ENCODE results near the gene AKT1.
"Not testable (repeated sequence)": the region's sequence is repeated elsewhere in the genome, so short reads cannot be mapped to it uniquely, and the experiment has no call there.

Gene AKT1
- long read RNA-seq, donor 1, transcript AKT1-203 (14 exons, 2,710 nt): major isoform, 27 of 33 reads
- long read RNA-seq, donor 1, partial matches to known transcripts: 0 of 33 reads
- long read RNA-seq, donor 1, other reads (novel, unspliced or antisense): 0 of 33 reads
- long read RNA-seq, donor 2, transcript AKT1-203 (14 exons, 2,710 nt): major isoform, 11 of 35 reads
- long read RNA-seq, donor 2, partial matches to known transcripts: 21 of 35 reads
- long read RNA-seq, donor 2, other reads (novel, unspliced or antisense): 0 of 35 reads
- long read RNA-seq, donor 3, transcript AKT1-203 (14 exons, 2,710 nt): major isoform, 12 of 15 reads
- long read RNA-seq, donor 3, partial matches to known transcripts: 0 of 15 reads
- long read RNA-seq, donor 3, other reads (novel, unspliced or antisense): 0 of 15 reads
- long read RNA-seq, donor 4, transcript AKT1-203 (14 exons, 2,710 nt): major isoform, 16 of 29 reads
- long read RNA-seq, donor 4, partial matches to known transcripts: 7 of 29 reads
- long read RNA-seq, donor 4, other reads (novel, unspliced or antisense): 0 of 29 reads
- long read RNA-seq, donor 5, transcript AKT1-203 (14 exons, 2,710 nt): major isoform, 34 of 51 reads
- long read RNA-seq, donor 5, partial matches to known transcripts: 10 of 51 reads
- long read RNA-seq, donor 5, other reads (novel, unspliced or antisense): 0 of 51 reads
- long read RNA-seq, donor 6, transcript AKT1-203 (14 exons, 2,710 nt): major isoform, 15 of 63 reads
- long read RNA-seq, donor 6, partial matches to known transcripts: 41 of 63 reads
- long read RNA-seq, donor 6, other reads (novel, unspliced or antisense): 0 of 63 reads
- long read RNA-seq, donor 7: 0 reads
- long read RNA-seq, donor 8, transcript AKT1-220 (15 exons, 2,742 nt): minor isoform, 8 of 32 reads
- long read RNA-seq, donor 8, transcript AKT1-203 (14 exons, 2,710 nt): major isoform, 16 of 32 reads
- long read RNA-seq, donor 8, partial matches to known transcripts: 6 of 32 reads
- long read RNA-seq, donor 8, other reads (novel, unspliced or antisense): 0 of 32 reads

- DNase-seq: peak; percentile 58
These were observed at the start of gene AKT1 for GRCh38 chr14:104794993-104795780. AKT1 (minus strand) TSS chr14:104795748; CDS start chr14:104792643, 3,105 bp downstream.

DNA sequence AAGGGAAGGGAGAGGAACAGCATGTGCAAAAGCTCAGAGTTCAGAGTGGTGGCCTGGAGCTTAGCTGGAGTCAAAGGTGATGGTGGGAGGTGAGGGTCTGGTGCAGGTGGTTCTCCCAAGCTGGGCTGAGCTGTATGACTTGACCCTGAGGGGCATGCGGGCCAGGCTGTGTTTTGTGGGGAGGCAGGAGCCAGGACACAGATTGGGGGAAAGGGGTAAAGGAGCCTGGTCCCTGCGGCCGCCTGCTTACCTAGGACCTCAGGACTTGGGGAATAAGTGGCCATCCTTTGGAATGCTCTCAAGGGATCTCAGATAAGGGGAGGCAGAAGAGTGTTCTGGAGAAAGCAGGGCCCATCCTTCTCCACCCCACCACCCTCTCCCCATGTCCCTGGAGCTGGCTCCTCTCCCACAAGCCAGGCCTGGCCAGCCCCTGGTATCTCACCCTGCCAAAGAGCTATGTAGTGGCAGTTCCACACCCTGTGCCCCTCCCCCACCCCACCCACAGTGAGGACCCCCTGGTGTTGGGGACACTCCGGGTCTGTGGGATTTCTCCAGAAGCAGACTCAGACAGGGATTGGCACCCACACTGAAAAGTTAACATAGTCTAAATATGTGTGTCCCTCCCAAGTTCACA is 49.6 kb upstream of the AKT1 start:
- DNase-seq: no peak

GRCh38 chr14:104844306-104845032 is 48.9 kb upstream of the AKT1 start:
- peak; percentile 54 for DNase-seq

DNA sequence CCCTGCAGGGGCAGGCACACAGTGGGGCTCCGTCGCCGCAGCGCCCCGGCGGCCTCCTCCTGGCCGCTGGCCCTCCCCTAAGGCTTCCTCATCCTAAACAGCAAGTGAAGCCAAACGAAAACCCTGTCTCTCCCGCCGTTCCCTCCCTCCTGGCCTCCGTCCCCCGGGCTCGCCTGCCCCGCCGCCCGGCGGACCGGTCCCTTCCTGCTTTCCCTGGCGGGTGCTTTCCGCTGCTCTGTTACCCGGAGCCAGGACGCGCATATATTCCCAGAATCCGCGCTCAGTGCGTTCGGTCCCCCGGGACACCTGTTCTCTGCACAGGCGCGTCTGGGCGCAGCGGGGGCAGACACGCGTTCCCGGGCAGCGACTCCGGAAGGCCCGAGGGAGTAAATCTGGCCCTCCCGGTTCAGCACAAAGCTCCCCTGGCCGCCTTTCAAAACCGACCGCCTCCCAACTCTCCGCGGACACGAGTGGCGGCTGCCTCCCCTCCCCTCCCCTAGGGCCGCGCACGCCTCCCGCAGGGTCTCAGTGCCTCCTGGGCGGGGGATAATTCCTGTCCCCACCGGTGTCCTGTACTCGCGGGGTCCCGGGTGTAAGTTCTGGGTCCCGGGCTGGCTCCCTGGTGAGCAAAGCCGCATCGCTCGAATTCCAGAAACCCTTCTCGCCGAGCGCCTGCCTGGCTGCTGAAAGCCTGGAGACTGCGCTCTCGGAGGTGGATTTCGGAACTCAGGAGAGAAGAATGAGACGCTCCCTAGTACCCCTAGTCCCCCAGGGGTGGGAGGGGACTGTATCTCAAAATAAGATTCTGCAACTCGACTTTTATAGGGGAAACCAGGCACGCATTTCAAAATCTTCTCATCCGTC is 48.1 kb upstream of the AKT1 start:
- DNase-seq: peak; percentile 61

DNA sequence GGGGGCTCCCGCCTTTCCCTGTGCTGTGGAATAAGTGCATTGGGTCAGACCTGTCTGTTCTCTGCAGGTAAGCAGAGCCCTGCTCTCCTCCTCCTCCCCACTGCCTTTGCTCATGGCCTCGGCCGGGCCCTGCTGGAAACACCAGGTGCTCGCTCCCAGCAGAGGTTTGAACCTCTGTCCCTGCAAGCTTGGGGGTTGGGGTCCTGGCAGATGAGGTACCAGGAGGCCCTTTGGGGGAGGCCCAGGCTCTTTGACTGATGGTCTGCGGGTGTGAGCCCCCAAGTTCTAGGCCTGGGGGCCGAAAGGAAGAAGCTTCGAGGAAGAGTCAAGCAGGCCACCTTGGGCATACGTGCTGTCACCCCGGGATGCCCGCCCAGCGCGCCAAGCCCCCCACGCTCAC is 47.5 kb upstream of the AKT1 start:
- no peak for DNase-seq

GRCh38 chr14:104841730-104842129 is 46.2 kb upstream of the AKT1 start:
- no peak for DNase-seq

DNA sequence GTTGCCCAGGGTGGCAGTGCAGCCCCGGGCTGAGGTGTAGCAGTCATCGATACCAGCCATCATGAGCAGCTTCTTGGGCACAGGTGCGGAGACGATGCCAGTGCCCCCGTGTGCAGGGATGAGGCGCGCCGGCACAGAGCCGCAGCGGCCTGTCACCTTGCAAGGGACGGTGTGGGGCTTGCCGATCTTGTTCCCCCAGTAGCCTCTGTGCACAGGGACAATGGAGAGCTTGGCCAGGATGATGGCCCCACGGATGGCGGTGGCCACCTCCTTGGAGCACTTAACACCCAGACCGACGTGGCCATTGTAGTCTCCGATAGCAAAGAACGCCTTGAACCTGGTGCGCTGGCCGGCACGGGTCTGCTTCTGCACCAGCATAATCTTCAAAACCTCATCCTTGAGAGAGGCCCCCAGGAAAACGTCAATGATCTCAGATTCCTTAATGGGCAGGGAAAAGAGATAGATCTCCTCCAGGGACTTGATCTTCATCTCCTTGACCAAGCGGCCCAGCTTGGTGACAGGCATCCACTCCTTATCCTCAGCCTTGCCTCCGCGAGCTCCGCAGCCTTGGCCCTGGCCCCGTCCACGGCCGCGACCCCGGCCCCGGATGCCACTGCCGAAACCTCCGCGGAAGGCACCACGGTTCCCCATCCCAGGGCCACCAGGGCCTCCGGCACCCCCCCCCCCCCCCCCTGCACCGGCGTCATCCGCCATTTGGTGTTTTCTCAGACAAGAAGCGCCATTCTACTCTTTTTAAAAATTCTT is 40.8 kb upstream of the AKT1 start:
- not testable (repeated sequence) for DNase-seq

DNA sequence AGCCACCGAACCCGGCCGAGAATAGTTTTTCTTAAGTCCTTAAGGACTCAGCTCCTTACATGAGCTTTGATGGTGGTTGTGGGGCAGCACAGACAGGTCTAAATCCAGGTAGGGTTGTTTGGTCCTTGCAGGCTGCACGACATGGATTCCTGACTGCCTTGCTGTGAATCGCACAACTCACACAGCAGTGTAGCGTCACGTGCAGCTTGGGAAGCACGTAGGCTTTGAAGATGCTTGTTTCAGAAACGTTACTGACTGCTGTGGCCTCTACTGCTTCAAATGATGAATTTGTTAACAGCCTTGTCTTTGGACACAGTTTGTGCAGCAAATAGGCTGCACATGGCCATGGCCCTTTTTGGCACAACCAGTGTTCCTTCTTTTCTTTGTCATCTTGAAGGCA is 35.2 kb upstream of the AKT1 start:
- DNase-seq: no peak

DNA sequence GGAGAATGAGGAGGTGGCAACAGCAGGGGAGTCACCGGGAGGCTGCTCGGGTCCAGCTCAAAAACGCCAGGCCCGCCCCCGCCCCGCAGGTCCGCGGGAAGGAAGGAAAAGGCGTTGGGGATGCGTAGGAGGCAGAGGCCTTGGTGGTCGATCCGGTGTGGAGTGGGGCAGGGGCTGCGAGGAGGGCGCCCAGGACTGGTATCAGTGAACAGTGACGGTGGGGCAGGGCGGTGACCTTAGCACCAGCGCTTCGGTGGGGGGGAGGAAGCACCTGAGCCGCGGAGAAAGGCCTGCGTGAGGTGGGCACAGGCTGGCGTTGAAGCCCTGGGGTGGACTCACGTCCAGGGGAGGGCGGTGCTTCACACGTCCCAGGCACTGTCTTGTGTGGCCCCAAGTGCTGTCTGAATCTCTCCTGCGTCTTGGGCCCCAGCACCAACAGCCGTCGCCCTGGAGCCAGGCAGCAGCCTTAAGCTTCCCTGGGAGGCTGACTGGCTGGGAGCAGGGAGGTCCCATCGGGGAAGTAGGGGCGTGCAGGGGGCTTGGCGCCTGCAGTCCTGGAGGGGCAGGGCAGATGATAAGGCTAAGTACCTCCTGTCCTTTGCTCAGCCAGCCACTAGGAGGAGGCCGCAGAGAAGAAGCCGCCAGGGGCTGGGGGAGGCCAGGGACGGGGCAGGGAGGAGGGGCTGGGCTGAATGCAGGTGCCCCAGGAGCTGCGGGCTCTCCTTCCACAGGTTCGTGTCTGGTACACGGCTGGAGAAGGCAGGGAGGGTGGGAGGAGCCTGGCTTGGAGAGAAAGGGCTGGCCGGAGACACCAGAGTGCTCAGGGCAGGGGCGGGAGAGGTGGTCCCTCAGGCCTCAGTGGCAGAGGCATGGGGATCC is 31.9 kb upstream of the AKT1 start:
- peak; percentile 74 for DNase-seq

DNA sequence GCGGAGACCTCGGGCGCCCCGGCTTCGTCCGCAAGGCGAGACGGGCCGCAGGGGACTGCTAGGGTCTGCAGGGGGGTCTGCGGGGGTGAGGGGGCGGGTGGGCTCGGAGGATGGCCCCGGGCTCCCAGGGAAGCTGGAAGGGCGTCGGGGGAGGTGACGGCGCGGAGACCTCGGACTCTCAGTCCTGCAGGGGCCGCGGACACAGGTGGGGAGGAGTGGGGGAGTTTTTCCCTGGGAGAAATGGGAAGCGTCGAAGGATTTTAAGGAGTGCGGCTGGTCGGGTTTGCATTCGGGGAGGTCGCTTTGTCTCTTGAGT is 31.3 kb upstream of the AKT1 start:
- DNase-seq: no peak

- DNase-seq: peak; percentile 76
These were observed 30.8 kb upstream of the AKT1 start for GRCh38 chr14:104826189-104826860.

DNA sequence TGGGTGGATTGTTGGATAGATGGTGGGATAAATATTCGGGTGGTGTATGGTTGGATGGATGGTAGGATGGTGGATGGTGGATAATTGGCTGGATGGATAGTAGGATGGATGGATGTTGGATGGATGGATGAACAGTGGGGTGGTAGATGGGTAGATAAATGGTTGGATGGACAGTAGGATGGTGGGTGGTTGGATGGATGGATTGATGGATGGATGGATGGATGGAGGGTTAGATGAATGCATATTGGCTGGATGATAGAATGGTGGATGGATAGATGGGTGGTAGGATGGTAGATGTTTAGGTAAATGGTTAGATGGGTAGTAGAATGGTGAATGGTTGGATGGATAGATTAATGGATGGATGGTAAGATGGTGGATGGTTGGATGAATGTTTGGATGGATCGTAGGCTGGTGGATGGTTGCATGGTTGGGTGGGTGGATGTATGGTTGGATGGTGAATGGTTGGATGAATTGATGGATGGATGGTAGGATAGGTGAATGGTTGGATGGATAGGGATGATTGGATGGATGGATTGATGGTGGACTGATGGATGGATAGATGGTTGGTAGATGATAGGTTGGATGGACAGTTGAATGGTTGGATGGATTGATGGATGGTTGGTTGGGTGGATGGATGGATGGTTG is 28.9 kb upstream of the AKT1 start:
- DNase-seq: no peak

DNA sequence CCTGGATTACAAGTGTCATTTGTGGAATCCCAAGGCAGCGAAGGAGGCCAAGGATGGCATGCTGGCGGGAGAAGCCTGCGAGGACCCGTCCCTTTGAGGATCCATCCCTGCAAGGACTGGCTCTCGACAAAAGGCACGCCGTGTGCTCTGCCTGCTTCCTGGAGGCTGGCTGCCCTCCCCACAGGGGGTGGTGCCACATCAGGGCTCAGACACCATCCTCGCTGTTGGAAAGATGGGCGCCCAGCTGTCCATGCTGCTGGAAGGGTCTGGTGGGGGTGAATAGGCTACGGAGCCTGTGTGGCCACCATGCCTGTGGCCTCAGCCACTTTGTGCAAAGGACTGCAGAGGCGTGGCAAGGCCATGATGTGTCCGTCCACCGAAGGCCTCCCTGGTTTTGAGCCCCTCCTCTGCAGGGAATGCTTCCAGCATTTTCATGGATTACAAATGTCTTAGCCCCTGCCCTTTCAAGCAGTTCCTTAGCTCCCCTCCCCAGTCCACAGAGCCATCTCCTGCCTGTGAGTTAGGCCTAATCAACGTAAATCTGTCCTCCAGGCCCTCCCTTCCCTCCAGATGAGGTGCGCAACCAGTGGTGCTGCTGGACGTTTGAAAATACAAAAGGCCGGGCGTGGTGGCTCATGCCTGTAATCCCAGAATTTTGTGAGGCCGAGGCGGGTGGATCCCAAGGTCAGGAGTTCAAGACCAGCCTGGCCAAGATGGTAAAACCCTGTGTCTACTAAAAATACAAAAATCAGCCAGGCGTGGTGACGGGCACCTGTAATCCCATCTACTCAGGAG is 27.5 kb upstream of the AKT1 start:
- no peak for DNase-seq

DNA sequence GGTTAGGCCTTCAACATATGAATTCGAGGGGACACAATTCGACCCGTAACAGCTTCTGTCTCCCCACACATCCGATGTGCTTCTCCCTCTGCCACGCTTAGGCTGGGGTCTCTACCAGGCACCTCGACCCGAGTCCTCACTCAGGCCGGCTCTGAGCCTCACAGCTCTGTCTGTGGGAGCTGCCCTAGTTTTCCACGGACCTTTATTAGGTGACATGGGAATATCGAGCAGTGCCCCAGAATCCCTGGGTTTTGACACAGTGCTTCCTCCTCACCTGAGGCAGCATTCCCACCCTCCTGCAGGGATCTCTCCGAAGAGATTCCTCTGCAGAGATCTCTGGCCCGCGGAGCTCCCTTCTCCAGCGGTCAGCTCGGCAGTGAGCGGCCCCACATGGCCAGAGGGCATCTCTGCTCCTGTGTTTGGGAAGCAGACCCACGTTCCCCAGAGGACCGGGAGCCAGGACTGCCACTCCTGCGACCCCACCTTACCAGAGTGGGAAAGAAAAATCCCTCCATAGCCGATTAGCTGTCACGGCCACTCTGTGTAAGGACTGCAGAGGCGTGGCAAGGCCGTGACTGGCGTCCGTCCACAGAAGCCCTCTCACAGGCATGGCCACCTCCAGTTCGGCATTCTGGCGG is 26.5 kb upstream of the AKT1 start:
- no peak for DNase-seq

- no peak for DNase-seq
These were observed 25.8 kb upstream of the AKT1 start for GRCh38 chr14:104821229-104821945.
